HepG2 (cell line): ENCODE measurements around the gene PRKACA. TPM values are rescaled to one million over a fixed set of nuclear protein-coding genes. Genes with fewer than 3 reads are reported as not detected.

Experiments
- DMAP1 ChIP-seq: IDR thresholded peaks from 2 replicates; pipeline ENCODE4 v1.6.1; 2016
- ERF ChIP-seq: IDR thresholded peaks from 2 replicates; pipeline ENCODE4 v1.6.1; 2018; ENCODE audit warnings: missing biosample characterization, missing genetic modification reagents
- KDM2A ChIP-seq: sonication (generic); formaldehyde crosslinking; IDR thresholded peaks from 2 replicates; pipeline ENCODE4 v1.4.0; 2020; ENCODE audit warnings: low read depth, missing genetic modification reagents, borderline replicate concordance
- POLR2G ChIP-seq: fragments of 200-400 bp; formaldehyde crosslinking; IDR thresholded peaks from 2 replicates; pipeline ENCODE4 v1.6.1; 2018; ENCODE audit warnings: mild to moderate bottlenecking, low read depth, low read length, moderate library complexity
- PRPF4 ChIP-seq: fragments of 200-400 bp; formaldehyde crosslinking; IDR thresholded peaks from 2 replicates; pipeline ENCODE4 v1.6.1; 2016; ENCODE audit warnings: low read length, low read depth; ENCODE audit not compliant: poor library complexity, severe bottlenecking
- SAP130 ChIP-seq: IDR thresholded peaks from 2 replicates; pipeline ENCODE4 v1.6.1; 2016; ENCODE audit warnings: low read depth
- SMARCE1 ChIP-seq: fragments of 450-650 bp; IDR thresholded peaks from 2 replicates; pipeline ENCODE4 v1.6.1; 2017; ENCODE audit warnings: borderline replicate concordance
- SMYD3 ChIP-seq: sonication (generic); formaldehyde crosslinking; IDR thresholded peaks from 2 replicates; pipeline ENCODE4 v1.8.1; 2023; ENCODE audit warnings: mild to moderate bottlenecking, missing genetic modification reagents
- U2AF1 ChIP-seq: fragments of 200-400 bp; formaldehyde crosslinking; optimal IDR thresholded peaks from 2 replicates; pipeline ENCODE3; 2017; ENCODE audit warnings: mild to moderate bottlenecking, low read depth, low read length
- ZFX ChIP-seq: sonication (generic); formaldehyde crosslinking; IDR thresholded peaks from 2 replicates; pipeline ENCODE4 v1.4.0; 2020; ENCODE audit warnings: mild to moderate bottlenecking, low read depth, missing genetic modification reagents, moderate library complexity
- ZNF101 ChIP-seq: sonication (generic); formaldehyde crosslinking; IDR thresholded peaks from 2 replicates; pipeline ENCODE4 v1.4.0; 2020; ENCODE audit warnings: mild to moderate bottlenecking, low read depth, missing genetic modification reagents, borderline replicate concordance
- ZNF331 ChIP-seq: sonication (generic); formaldehyde crosslinking; IDR thresholded peaks from 2 replicates; pipeline ENCODE4 v1.4.0; 2020; ENCODE audit warnings: missing genetic modification reagents
- ZNF484 ChIP-seq: sonication (generic); formaldehyde crosslinking; IDR thresholded peaks from 2 replicates; pipeline ENCODE4 v1.5.1; 2020; ENCODE audit warnings: mild to moderate bottlenecking, low read depth, missing genetic modification reagents, borderline replicate concordance
- ZNF563 ChIP-seq: sonication (generic); formaldehyde crosslinking; IDR thresholded peaks from 2 replicates; pipeline ENCODE4 v1.8.0; 2022; ENCODE audit warnings: mild to moderate bottlenecking, moderate library complexity, missing genetic modification reagents
- ZNF629 ChIP-seq: sonication (generic); formaldehyde crosslinking; conservative IDR thresholded peaks from 2 replicates; pipeline ENCODE4 v1.5.0; 2020; ENCODE audit warnings: missing genetic modification reagents
- ZNF713 ChIP-seq: sonication (generic); formaldehyde crosslinking; IDR thresholded peaks from 2 replicates; pipeline ENCODE4 v1.4.0; 2020; ENCODE audit warnings: mild to moderate bottlenecking, missing genetic modification reagents
- ZNF775 ChIP-seq: sonication (generic); formaldehyde crosslinking; IDR thresholded peaks from 2 replicates; pipeline ENCODE4 v1.4.0; 2020; ENCODE audit warnings: missing genetic modification reagents, mild to moderate bottlenecking, moderate library complexity, borderline replicate concordance
- ZSCAN20 ChIP-seq: sonication (generic); formaldehyde crosslinking; IDR thresholded peaks from 2 replicates; pipeline ENCODE4 v1.4.0; 2020; ENCODE audit warnings: missing genetic modification reagents, mild to moderate bottlenecking, borderline replicate concordance
- ZSCAN22 ChIP-seq: sonication (generic); formaldehyde crosslinking; IDR thresholded peaks from 2 replicates; pipeline ENCODE4 v1.4.0; 2020; ENCODE audit warnings: mild to moderate bottlenecking, missing genetic modification reagents
- polyA plus RNA-seq, 8 experiments: library from polyadenylated mRNA; depleted of rRNA in 3 of 8; stranded (reverse) in 7 of 8; unstranded in 1 of 8; fragments of >200 nt; fragmentation: Illumina TruSeq in 4 of 8; extraction: Trizol in 4 of 8; gene quantifications; 2 replicates each; pipeline versions ENCODE4 v1.2.1 to v1.2.3, GENCODE V29; 2011 to 2016; ENCODE audit warnings: low read depth in 4 of 8, missing spikeins in 1 of 8, mixed read lengths in 1 of 8; ENCODE audit not compliant: insufficient read depth in 1 of 8
- total RNA-seq, 5 experiments: library from RNA; depleted of rRNA; stranded (reverse); fragments of >200 nt; fragmentation: Illumina TruSeq; extraction: Trizol; gene quantifications; 2 replicates each; pipeline ENCODE4 v1.2.3, GENCODE V29; 2016; ENCODE audit warnings: low read depth in 1 of 5
- TF ChIP-seq, protein P1 (sequence below): sonication (generic); formaldehyde crosslinking; IDR thresholded peaks from 2 replicates; pipeline ENCODE4 v1.4.0; 2020; ENCODE audit warnings: missing genetic modification reagents
- TF ChIP-seq, protein P2 (sequence below): sonication (generic); formaldehyde crosslinking; IDR thresholded peaks from 2 replicates; pipeline ENCODE4 v1.5.0; 2020; ENCODE audit warnings: missing genetic modification reagents
- TF ChIP-seq, protein P3 (sequence below): sonication (generic); IDR thresholded peaks from 2 replicates; pipeline ENCODE4 v1.6.1; 2016; ENCODE audit warnings: low read depth, borderline replicate concordance
- TF ChIP-seq, protein P4 (sequence below): sonication (generic); formaldehyde crosslinking; IDR thresholded peaks from 2 replicates; pipeline ENCODE4 v1.4.0; 2020; ENCODE audit warnings: missing genetic modification reagents, mild to moderate bottlenecking, borderline replicate concordance

Gene PRKACA
- total and polyA plus RNA-seq, 2 of the 13 experiments (the other 11 are each of a cell fraction or from before 2014, with no cell fraction given) = 11.0 to 18.2 TPM

DNA sequence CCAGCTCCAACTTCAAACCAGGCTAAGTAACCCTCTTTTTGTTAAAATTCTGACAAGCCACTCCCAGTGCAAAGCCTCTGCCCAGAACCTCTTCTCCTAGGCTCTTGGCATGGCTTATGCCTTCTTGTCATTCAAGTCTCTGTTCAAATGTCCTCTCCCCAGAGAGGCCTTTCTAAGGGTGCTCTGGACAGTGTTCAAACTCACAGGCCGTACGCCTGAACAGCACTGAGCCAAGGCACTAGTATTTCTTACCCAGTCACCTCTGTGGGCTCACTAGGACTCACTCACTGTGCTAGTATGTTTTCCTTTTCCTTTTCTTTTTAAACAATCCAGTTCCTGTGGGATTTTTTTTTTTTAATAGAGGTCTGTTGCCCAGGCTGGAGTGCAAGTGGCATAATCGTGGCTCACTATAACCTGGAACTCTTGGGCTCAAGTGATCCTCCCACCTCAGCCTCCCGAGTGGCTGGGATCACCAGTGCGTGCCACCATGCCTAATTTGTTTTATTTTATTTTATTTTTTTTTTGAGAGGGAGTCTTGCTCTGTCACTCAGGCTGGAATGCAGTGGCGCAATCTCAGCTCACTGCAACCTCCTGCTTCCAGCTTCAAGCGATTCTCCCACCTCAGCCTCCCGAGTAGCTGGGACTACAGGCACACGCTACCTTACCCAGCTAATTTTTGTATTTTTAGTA, 21.2 kb upstream of the PRKACA start (continued):
- TF ChIP-seq, protein P1, sequence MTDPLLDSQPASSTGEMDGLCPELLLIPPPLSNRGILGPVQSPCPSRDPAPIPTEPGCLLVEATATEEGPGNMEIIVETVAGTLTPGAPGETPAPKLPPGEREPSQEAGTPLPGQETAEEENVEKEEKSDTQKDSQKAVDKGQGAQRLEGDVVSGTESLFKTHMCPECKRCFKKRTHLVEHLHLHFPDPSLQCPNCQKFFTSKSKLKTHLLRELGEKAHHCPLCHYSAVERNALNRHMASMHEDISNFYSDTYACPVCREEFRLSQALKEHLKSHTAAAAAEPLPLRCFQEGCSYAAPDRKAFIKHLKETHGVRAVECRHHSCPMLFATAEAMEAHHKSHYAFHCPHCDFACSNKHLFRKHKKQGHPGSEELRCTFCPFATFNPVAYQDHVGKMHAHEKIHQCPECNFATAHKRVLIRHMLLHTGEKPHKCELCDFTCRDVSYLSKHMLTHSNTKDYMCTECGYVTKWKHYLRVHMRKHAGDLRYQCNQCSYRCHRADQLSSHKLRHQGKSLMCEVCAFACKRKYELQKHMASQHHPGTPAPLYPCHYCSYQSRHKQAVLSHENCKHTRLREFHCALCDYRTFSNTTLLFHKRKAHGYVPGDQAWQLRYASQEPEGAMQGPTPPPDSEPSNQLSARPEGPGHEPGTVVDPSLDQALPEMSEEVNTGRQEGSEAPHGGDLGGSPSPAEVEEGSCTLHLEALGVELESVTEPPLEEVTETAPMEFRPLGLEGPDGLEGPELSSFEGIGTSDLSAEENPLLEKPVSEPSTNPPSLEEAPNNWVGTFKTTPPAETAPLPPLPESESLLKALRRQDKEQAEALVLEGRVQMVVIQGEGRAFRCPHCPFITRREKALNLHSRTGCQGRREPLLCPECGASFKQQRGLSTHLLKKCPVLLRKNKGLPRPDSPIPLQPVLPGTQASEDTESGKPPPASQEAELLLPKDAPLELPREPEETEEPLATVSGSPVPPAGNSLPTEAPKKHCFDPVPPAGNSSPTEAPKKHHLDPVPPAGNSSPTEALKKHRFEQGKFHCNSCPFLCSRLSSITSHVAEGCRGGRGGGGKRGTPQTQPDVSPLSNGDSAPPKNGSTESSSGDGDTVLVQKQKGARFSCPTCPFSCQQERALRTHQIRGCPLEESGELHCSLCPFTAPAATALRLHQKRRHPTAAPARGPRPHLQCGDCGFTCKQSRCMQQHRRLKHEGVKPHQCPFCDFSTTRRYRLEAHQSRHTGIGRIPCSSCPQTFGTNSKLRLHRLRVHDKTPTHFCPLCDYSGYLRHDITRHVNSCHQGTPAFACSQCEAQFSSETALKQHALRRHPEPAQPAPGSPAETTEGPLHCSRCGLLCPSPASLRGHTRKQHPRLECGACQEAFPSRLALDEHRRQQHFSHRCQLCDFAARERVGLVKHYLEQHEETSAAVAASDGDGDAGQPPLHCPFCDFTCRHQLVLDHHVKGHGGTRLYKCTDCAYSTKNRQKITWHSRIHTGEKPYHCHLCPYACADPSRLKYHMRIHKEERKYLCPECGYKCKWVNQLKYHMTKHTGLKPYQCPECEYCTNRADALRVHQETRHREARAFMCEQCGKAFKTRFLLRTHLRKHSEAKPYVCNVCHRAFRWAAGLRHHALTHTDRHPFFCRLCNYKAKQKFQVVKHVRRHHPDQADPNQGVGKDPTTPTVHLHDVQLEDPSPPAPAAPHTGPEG (CRISPR knock-in tag) = no peak
- TF ChIP-seq, protein P2, sequence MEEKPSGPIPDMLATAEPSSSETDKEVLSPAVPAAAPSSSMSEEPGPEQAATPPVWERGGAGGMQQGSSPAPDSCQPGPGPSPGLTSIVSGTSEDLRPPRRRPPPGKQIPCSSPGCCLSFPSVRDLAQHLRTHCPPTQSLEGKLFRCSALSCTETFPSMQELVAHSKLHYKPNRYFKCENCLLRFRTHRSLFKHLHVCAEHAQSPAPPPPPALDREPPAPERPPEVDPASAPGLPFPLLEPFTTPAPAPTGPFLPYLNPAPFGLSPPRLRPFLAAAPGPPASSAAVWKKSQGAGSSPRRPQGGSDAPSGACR (CRISPR knock-in tag) = no peak
- no peak for TF ChIP-seq SMARCE1
- TF ChIP-seq ZNF484 (CRISPR knock-in tag) = no peak
- no peak for TF ChIP-seq KDM2A
- TF ChIP-seq, protein P3, sequence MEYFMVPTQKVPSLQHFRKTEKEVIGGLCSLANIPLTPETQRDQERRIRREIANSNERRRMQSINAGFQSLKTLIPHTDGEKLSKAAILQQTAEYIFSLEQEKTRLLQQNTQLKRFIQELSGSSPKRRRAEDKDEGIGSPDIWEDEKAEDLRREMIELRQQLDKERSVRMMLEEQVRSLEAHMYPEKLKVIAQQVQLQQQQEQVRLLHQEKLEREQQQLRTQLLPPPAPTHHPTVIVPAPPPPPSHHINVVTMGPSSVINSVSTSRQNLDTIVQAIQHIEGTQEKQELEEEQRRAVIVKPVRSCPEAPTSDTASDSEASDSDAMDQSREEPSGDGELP = no peak
- no peak for TF ChIP-seq ZNF331 (CRISPR knock-in tag)
- no peak for TF ChIP-seq ZNF629 (CRISPR knock-in tag)
- no peak for TF ChIP-seq ZNF713
- TF ChIP-seq SMYD3 (CRISPR knock-in tag) = no peak
- TF ChIP-seq, protein P4, sequence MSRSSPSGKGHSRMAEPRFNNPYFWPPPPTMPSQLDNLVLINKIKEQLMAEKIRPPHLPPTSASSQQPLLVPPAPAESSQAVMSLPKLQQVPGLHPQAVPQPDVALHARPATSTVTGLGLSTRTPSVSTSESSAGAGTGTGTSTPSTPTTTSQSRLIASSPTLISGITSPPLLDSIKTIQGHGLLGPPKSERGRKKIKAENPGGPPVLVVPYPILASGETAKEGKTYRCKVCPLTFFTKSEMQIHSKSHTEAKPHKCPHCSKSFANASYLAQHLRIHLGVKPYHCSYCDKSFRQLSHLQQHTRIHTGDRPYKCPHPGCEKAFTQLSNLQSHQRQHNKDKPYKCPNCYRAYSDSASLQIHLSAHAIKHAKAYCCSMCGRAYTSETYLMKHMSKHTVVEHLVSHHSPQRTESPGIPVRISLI = peak; percentile 30; the same call in 1 of the 2 replicates
- TF ChIP-seq ZNF775 (CRISPR knock-in tag) = no peak
- no peak for TF ChIP-seq ZSCAN20
- TF ChIP-seq ZNF101 (CRISPR knock-in tag) = no peak
- no peak for TF ChIP-seq SAP130 (CRISPR knock-in tag)
- TF ChIP-seq ZSCAN22 (CRISPR knock-in tag) = no peak
- no peak for TF ChIP-seq PRPF4
- no peak for TF ChIP-seq ZFX (CRISPR knock-in tag)
- TF ChIP-seq ZNF563 = no peak
- no peak for TF ChIP-seq DMAP1 (CRISPR knock-in tag)
- TF ChIP-seq POLR2G = no peak
- no peak for TF ChIP-seq ERF (CRISPR knock-in tag)
- TF ChIP-seq U2AF1 = no peak
